Activated T-helper 17 cell treated with anti-CD3 and anti-CD28 coated beads, Interleukin-2, amount 50 U/mL, for 72 hours (primary cell): ENCODE measurements around the gene B4GALT3. TPM values are rescaled to one million over a fixed set of nuclear protein-coding genes. Genes with fewer than 3 reads are reported as not detected.

ENCODE experiments used
- ATAC-seq: fragments of 150-1000 bp; cut with Tn5 transposase; replicated peaks from 2 replicates; pipeline ENCODE4 v1.10.0; 2021; ENCODE audit warnings: mild to moderate bottlenecking, moderate library complexity
- H3K27ac Mint-ChIP-seq: one replicate; pipeline ENCODE4 v1.8.0; 2022; ENCODE audit warnings: mixed read lengths
- H3K27me3 Mint-ChIP-seq: one replicate; pipeline ENCODE4 v1.8.0; 2022; ENCODE audit warnings: mixed read lengths
- H3K36me3 Mint-ChIP-seq: one replicate; pipeline ENCODE4 v1.8.0; 2022; ENCODE audit warnings: low read depth, mild to moderate bottlenecking, mixed read lengths
- H3K4me1 Mint-ChIP-seq: one replicate; pipeline ENCODE4 v1.8.0; 2022; ENCODE audit warnings: mixed read lengths
- H3K4me3 Mint-ChIP-seq: one replicate; pipeline ENCODE4 v1.8.0; 2022; ENCODE audit warnings: mild to moderate bottlenecking, mixed read lengths
- H3K9me3 Mint-ChIP-seq: one replicate; pipeline ENCODE4 v1.8.0; 2022; ENCODE audit warnings: mixed read lengths
- total RNA-seq, 2 donors: library from RNA; stranded (reverse); gene quantifications; one replicate each; pipeline ENCODE4 v1.2.3, GENCODE V29; 2022

The B4GALT3 gene
- total RNA-seq, 2 donors from 2014 or later: 55.7 to 60.9 TPM

GRCh38 chr1:161182214-161182613 is 4.9 kb upstream of the B4GALT3 start:
- peaks cover 3% of the 10 kb centered on the region for H3K36me3 Mint-ChIP-seq
- peak overlapping the region; percentile 69 for H3K4me3 Mint-ChIP-seq
- H3K9me3 Mint-ChIP-seq: no peaks in the 10 kb centered on the region
- H3K27ac Mint-ChIP-seq: peak overlapping the region; percentile 98
- no peaks in the 10 kb centered on the region for H3K27me3 Mint-ChIP-seq
- peak; percentile 82 for ATAC-seq
- peaks cover 50% of the 10 kb centered on the region for H3K4me1 Mint-ChIP-seq

- Mint-ChIP-seq H3K36me3 (peaks cover 15% of the 10 kb centered on the region), H3K27me3 (no peaks in the 10 kb centered on the region), H3K27ac (peak overlapping the region; percentile 98), H3K4me3 (peak overlapping the region; percentile 44), H3K9me3 (no peaks in the 10 kb centered on the region), H3K4me1 (peaks cover 48% of the 10 kb centered on the region)
- ATAC-seq: no peak
Measured at GRCh38 chr1:161180639-161181038, 3.3 kb upstream of the B4GALT3 start.

GRCh38 chr1:161179698-161180097 is 2.4 kb upstream of the B4GALT3 start:
- peaks cover 49% of the 10 kb centered on the region for H3K4me1 Mint-ChIP-seq
- peaks cover 24% of the 10 kb centered on the region for H3K36me3 Mint-ChIP-seq
- ATAC-seq: no peak
- no peaks in the 10 kb centered on the region for H3K9me3 Mint-ChIP-seq
- peak overlapping the region; percentile 98 for H3K27ac Mint-ChIP-seq
- peak overlapping the region; percentile 44 for H3K4me3 Mint-ChIP-seq
- H3K27me3 Mint-ChIP-seq: no peaks in the 10 kb centered on the region

GRCh38 chr1:161177936-161178244 is 583 bp upstream of the B4GALT3 start:
- H3K27ac Mint-ChIP-seq: peak overlapping the region; percentile 98
- H3K36me3 Mint-ChIP-seq: peaks cover 43% of the 10 kb centered on the region
- H3K4me1 Mint-ChIP-seq: peaks cover 46% of the 10 kb centered on the region
- H3K4me3 Mint-ChIP-seq: peak overlapping the region; percentile 99
- no peak for ATAC-seq
- H3K27me3 Mint-ChIP-seq: no peaks in the 10 kb centered on the region
- no peaks in the 10 kb centered on the region for H3K9me3 Mint-ChIP-seq

- Mint-ChIP-seq H3K27ac (peak overlapping the region; percentile 98), H3K4me3 (peak overlapping the region; percentile 99), H3K27me3 (no peaks in the 10 kb centered on the region), H3K9me3 (no peaks in the 10 kb centered on the region), H3K4me1 (peaks cover 35% of the 10 kb centered on the region), H3K36me3 (peaks cover 56% of the 10 kb centered on the region)
- no peak for ATAC-seq
Measured at GRCh38 chr1:161176468-161177111, 717 bp downstream of the B4GALT3 start.

- no peak for ATAC-seq
- peaks cover 38% of the 10 kb centered on the region for H3K4me1 Mint-ChIP-seq
- no peaks in the 10 kb centered on the region for H3K9me3 Mint-ChIP-seq
- H3K27ac Mint-ChIP-seq: peak overlapping the region; percentile 98
- no peaks in the 10 kb centered on the region for H3K27me3 Mint-ChIP-seq
- H3K36me3 Mint-ChIP-seq: peaks cover 62% of the 10 kb centered on the region
- peak overlapping the region; percentile 99 for H3K4me3 Mint-ChIP-seq
Measured at GRCh38 chr1:161175771-161176453, 1.4 kb downstream of the B4GALT3 start.

- no peak for ATAC-seq
- Mint-ChIP-seq H3K27ac (peak overlapping the region; percentile 98), H3K4me1 (peaks cover 32% of the 10 kb centered on the region), H3K4me3 (peak overlapping the region; percentile 99), H3K9me3 (no peaks in the 10 kb centered on the region), H3K27me3 (no peaks in the 10 kb centered on the region), H3K36me3 (peaks cover 72% of the 10 kb centered on the region)
Measured at GRCh38 chr1:161174911-161175310, 2.4 kb downstream of the B4GALT3 start.

- Mint-ChIP-seq H3K4me3 (no peak overlapping the region), H3K27me3 (no peaks in the 10 kb centered on the region), H3K9me3 (no peaks in the 10 kb centered on the region), H3K36me3 (peaks cover 84% of the 10 kb centered on the region), H3K4me1 (peaks cover 32% of the 10 kb centered on the region), H3K27ac (peak overlapping the region; percentile 69)
- ATAC-seq: no peak
Measured at GRCh38 chr1:161173711-161174110, 3.6 kb downstream of the B4GALT3 start.

GRCh38 chr1:161172776-161173376 is 4.4 kb downstream of the B4GALT3 start:
- Mint-ChIP-seq H3K27ac (peak overlapping the region; percentile 69), H3K36me3 (peaks cover 93% of the 10 kb centered on the region)

GRCh38 chr1:161172349-161172748 is 5.0 kb downstream of the B4GALT3 start:
- H3K36me3 Mint-ChIP-seq: peaks cover 94% of the 10 kb centered on the region
- peak overlapping the region; percentile 69 for H3K27ac Mint-ChIP-seq
- H3K4me1 Mint-ChIP-seq: peaks cover 39% of the 10 kb centered on the region
- ATAC-seq: no peak
- H3K27me3 Mint-ChIP-seq: no peaks in the 10 kb centered on the region
- no peaks in the 10 kb centered on the region for H3K9me3 Mint-ChIP-seq
- H3K4me3 Mint-ChIP-seq: no peak overlapping the region

More at GRCh38 chr1:161172776-161173376, 4.4 kb downstream of the B4GALT3 start:
- Mint-ChIP-seq H3K4me3 (no peak overlapping the region), H3K27me3 (no peaks in the 10 kb centered on the region), H3K4me1 (peaks cover 37% of the 10 kb centered on the region), H3K9me3 (no peaks in the 10 kb centered on the region)
- no peak for ATAC-seq

GRCh38 chr1:161171696-161172095 is 5.6 kb downstream of the B4GALT3 start:
- Mint-ChIP-seq H3K27me3 (no peaks in the 10 kb centered on the region), H3K4me3 (no peak overlapping the region), H3K9me3 (no peaks in the 10 kb centered on the region), H3K27ac (peak overlapping the region; percentile 69), H3K4me1 (peaks cover 39% of the 10 kb centered on the region), H3K36me3 (peaks cover 89% of the 10 kb centered on the region)
- ATAC-seq: no peak

GRCh38 chr1:161171191-161171590 is 6.1 kb downstream of the B4GALT3 start:
- Mint-ChIP-seq H3K4me3 (no peak overlapping the region), H3K9me3 (no peaks in the 10 kb centered on the region), H3K4me1 (peaks cover 35% of the 10 kb centered on the region), H3K27me3 (no peaks in the 10 kb centered on the region), H3K36me3 (peaks cover 89% of the 10 kb centered on the region), H3K27ac (peak overlapping the region; percentile 60)
- ATAC-seq: no peak

- H3K4me3 Mint-ChIP-seq: peak overlapping the region; percentile 92
- H3K9me3 Mint-ChIP-seq: no peaks in the 10 kb centered on the region
- H3K27ac Mint-ChIP-seq: peak overlapping the region; percentile 12
- peaks cover 87% of the 10 kb centered on the region for H3K36me3 Mint-ChIP-seq
- H3K27me3 Mint-ChIP-seq: no peaks in the 10 kb centered on the region
- no peak for ATAC-seq
- peaks cover 18% of the 10 kb centered on the region for H3K4me1 Mint-ChIP-seq
Measured at GRCh38 chr1:161168906-161169305, 8.4 kb downstream of the B4GALT3 start.

GRCh38 chr1:161166669-161167548 is 10.4 kb downstream of the B4GALT3 start:
- H3K9me3 Mint-ChIP-seq: no peaks in the 10 kb centered on the region
- H3K36me3 Mint-ChIP-seq: peaks cover 86% of the 10 kb centered on the region
- peaks cover 18% of the 10 kb centered on the region for H3K4me1 Mint-ChIP-seq
- H3K27ac Mint-ChIP-seq: peak overlapping the region; percentile 97
- no peak for ATAC-seq
- no peaks in the 10 kb centered on the region for H3K27me3 Mint-ChIP-seq
- H3K4me3 Mint-ChIP-seq: peak overlapping the region; percentile 92
